WERI-Rb-1 (cell line): ENCODE results near the gene PLEKHH3.

Source experiments
- DNase-seq: peaks from one replicate; pipeline ENCODE4 v3.0.0-alpha.2; 2020
- H3K27ac ChIP-seq: fragments of 250-450 bp; sonication (Bioruptor Pico); 2 replicates; pipeline ENCODE4 v1.5.1; 2020; ENCODE audit warnings: mild to moderate bottlenecking, moderate library complexity
- H3K27me3 ChIP-seq: fragments of 250-450 bp; sonication (Bioruptor Pico); 2 replicates; pipeline ENCODE4 v1.5.1; 2021; ENCODE audit warnings: mild to moderate bottlenecking, low read depth, moderate library complexity; ENCODE audit not compliant: insufficient read depth, severe bottlenecking
- H3K36me3 ChIP-seq: fragments of 250-450 bp; sonication (Bioruptor Pico); 2 replicates; pipeline ENCODE4 v1.5.1; 2020; ENCODE audit warnings: mild to moderate bottlenecking, moderate library complexity
- H3K4me3 ChIP-seq: 2 replicates; pipeline ENCODE4 v1.5.1; 2011; ENCODE audit warnings: low read depth, mild to moderate bottlenecking, control low read depth, low read length
- H3K9me3 ChIP-seq: fragments of 250-450 bp; sonication (Bioruptor Pico); 2 replicates; pipeline ENCODE4 v1.5.1; 2021; ENCODE audit warnings: mild to moderate bottlenecking, moderate library complexity; ENCODE audit not compliant: severe bottlenecking
- TF ChIP-seq, protein P1 (sequence below): IDR thresholded peaks from 2 replicates; pipeline ENCODE4 v1.5.1; 2011; ENCODE audit warnings: low read depth, mild to moderate bottlenecking, control low read depth, inconsistent platforms, low read length

The PLEKHH3 gene

DNA sequence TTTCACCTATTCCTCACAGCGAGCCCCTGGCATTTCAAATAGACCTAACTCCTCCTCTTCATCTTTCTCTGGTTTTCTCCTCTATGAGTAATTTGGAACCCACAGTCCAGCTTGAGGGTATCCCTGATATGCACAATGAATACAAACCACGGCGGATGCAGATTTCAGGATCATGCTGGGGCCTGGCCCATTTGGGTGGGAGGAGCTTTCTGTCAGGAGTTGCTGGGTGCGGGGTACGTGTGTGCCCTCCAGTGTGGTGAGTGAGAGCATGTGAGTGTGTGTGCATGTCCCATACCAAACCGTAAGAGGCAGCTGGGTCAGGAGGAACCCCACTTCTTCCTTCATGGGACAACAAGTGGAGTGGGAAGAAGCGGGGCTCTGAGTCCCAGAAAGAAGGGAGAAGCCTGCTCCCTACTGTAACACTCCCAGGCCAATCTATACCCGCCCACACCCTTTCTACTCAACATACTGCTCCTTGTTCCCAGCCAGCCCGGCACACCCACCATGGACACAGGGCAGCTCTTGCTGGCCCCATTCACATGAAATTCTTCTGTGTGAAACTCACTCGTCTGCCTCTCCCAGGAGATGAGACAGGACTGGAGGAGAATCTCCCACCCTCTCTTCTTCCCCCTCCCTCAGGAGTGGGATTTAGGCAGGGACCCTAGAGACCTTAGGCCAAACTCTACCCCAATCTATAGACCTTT is 23.9 kb upstream of the PLEKHH3 start:
- Histone ChIP-seq H3K9me3 (no peaks in the 10 kb centered on the region), H3K27me3 (no peaks in the 10 kb centered on the region), H3K4me3 (no peak overlapping the region), H3K36me3 (peaks cover 76% of the 10 kb centered on the region), H3K27ac (no peak overlapping the region)
- TF ChIP-seq, protein P1, sequence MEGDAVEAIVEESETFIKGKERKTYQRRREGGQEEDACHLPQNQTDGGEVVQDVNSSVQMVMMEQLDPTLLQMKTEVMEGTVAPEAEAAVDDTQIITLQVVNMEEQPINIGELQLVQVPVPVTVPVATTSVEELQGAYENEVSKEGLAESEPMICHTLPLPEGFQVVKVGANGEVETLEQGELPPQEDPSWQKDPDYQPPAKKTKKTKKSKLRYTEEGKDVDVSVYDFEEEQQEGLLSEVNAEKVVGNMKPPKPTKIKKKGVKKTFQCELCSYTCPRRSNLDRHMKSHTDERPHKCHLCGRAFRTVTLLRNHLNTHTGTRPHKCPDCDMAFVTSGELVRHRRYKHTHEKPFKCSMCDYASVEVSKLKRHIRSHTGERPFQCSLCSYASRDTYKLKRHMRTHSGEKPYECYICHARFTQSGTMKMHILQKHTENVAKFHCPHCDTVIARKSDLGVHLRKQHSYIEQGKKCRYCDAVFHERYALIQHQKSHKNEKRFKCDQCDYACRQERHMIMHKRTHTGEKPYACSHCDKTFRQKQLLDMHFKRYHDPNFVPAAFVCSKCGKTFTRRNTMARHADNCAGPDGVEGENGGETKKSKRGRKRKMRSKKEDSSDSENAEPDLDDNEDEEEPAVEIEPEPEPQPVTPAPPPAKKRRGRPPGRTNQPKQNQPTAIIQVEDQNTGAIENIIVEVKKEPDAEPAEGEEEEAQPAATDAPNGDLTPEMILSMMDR: no peak
- no peak for DNase-seq

DNA sequence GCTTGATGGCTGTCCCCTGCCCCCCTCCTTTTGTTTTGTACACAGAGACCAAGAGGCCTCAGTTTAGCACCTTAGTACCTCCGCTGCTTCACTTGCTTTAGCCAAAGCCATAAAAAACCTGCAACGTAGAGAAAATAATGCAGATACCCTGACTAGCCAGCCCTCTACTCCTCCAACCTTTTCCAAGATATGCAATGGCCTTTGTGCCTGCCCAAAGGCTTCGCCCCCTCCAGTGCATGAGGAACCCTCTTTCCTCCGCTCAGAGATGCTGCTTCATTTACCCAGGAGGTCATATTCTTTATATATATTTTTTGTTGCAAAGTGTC is 22.6 kb upstream of the PLEKHH3 start:
- H3K27ac ChIP-seq: no peak overlapping the region
- peaks cover 75% of the 10 kb centered on the region for H3K36me3 ChIP-seq
- DNase-seq: no peak
- no peaks in the 10 kb centered on the region for H3K9me3 ChIP-seq
- H3K27me3 ChIP-seq: no peaks in the 10 kb centered on the region
- no peak overlapping the region for H3K4me3 ChIP-seq
- TF ChIP-seq, protein P1: no peak

DNA sequence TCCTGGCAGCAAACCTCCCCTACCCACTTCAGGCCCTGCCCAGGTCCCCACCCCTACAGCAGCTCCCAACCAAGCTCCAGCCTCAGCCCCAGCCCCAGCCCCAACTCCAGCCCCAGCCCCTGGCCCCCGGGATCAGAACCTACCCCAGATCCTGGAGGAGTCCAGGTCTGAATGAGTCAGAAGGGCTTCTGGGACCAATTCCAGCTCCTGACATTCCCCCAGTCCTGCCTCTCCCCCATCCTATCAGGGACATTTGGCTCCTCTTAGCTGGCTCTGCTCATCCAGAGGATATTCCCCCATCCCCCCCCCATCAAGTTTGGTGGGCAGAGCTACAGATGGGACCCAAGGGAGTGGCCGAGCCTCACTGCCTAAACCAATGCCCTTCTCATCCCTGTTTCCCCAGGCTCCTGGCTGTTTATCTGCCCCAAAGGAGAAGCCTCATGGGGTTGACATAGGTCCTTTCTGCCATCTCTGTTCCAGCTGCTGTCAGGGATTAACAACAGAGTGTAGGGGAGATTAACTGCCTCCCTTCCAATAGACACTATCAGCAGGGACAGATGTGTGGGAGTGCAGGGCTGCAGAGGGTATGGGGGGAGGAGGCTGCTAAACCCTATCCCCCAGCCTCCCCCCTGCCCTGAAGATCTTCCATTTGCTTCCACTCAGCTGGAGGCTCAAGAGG is 22.1 kb upstream of the PLEKHH3 start:
- H3K4me3 ChIP-seq: no peak overlapping the region
- peak; percentile 65 for DNase-seq
- peaks cover 70% of the 10 kb centered on the region for H3K36me3 ChIP-seq
- TF ChIP-seq, protein P1: no peak
- no peak overlapping the region for H3K27ac ChIP-seq
- H3K9me3 ChIP-seq: no peaks in the 10 kb centered on the region
- no peaks in the 10 kb centered on the region for H3K27me3 ChIP-seq

DNA sequence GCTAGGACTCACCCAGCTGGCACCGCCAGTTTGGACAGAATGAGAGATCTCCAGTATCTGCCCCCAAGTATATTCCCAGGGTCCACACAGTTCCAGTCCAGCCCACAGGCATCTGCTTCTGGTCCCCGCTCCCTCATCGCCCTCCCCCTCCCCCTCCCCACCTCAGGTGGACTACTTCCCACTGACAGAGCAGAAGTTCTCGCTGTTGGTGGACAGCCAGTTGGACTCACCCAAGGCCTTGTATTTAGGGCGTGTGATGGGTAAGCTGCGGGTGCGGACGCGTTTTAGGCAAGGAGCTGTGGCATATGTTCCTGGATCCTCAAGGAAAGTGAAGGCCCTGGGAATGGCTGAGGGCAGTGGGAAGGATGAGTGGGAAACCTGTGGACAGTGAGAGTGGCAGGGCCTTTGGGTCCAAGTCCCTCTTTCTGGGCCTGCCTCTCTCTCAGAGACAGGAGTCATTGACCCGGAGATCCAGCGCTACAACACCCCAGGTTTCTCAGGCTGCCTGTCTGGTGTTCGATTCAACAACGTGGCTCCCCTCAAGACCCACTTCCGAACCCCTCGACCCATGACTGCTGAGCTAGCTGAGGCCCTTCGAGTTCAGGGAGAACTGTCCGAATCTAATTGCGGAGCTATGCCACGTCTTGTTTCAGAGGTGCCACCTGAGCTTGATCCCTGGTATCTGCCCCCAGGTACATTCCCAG is 20.5 kb upstream of the PLEKHH3 start:
- DNase-seq: no peak
- H3K27ac ChIP-seq: no peak overlapping the region
- H3K9me3 ChIP-seq: no peaks in the 10 kb centered on the region
- H3K27me3 ChIP-seq: no peaks in the 10 kb centered on the region
- TF ChIP-seq, protein P1: no peak
- H3K36me3 ChIP-seq: peaks cover 68% of the 10 kb centered on the region
- H3K4me3 ChIP-seq: no peak overlapping the region

DNA sequence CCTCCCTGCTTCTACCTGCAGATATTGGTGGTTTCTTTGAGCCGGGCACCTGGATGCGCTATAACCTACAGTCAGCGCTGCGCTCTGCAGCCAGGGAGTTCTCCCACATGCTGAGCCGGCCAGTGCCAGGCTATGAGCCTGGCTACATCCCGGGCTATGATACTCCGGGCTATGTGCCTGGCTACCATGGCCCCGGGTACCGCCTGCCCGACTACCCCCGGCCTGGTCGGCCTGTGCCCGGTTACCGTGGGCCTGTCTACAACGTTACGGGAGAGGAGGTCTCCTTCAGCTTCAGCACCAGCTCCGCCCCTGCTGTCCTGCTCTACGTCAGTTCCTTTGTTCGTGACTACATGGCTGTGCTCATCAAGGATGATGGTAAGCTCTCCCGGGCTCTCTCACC is 18.7 kb upstream of the PLEKHH3 start:
- H3K27ac ChIP-seq: no peak overlapping the region
- no peak overlapping the region for H3K4me3 ChIP-seq
- no peak for DNase-seq
- peaks cover 71% of the 10 kb centered on the region for H3K36me3 ChIP-seq
- no peaks in the 10 kb centered on the region for H3K9me3 ChIP-seq
- H3K27me3 ChIP-seq: no peaks in the 10 kb centered on the region
- TF ChIP-seq, protein P1: no peak
